Hepatocyte (in vitro differentiated cells): ENCODE data around the gene NOSTRIN. TPM values are rescaled to one million over a fixed set of nuclear protein-coding genes. Genes with fewer than 3 reads are reported as not detected.

Experiments used
- DNase-seq: peaks from one replicate; pipeline ENCODE4 v3.0.0-alpha.2; 2016; ENCODE audit warnings: low spot score
- H2AFZ ChIP-seq: fragments of 200-600 bp; sonication (generic); 2 replicates; pipeline ENCODE4 v1.6.0; 2016; ENCODE audit warnings: antibody characterized with exemption, mild to moderate bottlenecking
- H3K27ac ChIP-seq: fragments of 200-600 bp; sonication (generic); 2 replicates; pipeline ENCODE4 v1.5.1; 2016; ENCODE audit warnings: mild to moderate bottlenecking
- H3K27me3 ChIP-seq: fragments of 200-600 bp; sonication (generic); 2 replicates; pipeline ENCODE4 v1.6.1; 2016
- H3K36me3 ChIP-seq: fragments of 200-600 bp; sonication (generic); replicated peaks from 2 replicates; pipeline ENCODE4 v1.5.1; 2016; ENCODE audit warnings: low read depth; ENCODE audit not compliant: insufficient read depth
- H3K4me1 ChIP-seq: fragments of 200-600 bp; sonication (generic); 2 replicates; pipeline ENCODE4 v1.5.1; 2016; ENCODE audit warnings: mild to moderate bottlenecking, moderate library complexity; ENCODE audit not compliant: insufficient read depth
- H3K4me2 ChIP-seq: fragments of 200-600 bp; sonication (generic); 2 replicates; pipeline ENCODE4 v1.6.0; 2016
- H3K4me3 ChIP-seq: fragments of 200-600 bp; sonication (generic); 2 replicates; pipeline ENCODE4 v1.5.1; 2016; ENCODE audit warnings: mild to moderate bottlenecking
- H3K79me2 ChIP-seq: fragments of 200-600 bp; sonication (generic); 2 replicates; pipeline ENCODE4 v1.6.0; 2017; ENCODE audit warnings: mild to moderate bottlenecking
- H3K9me2 ChIP-seq: fragments of 200-600 bp; sonication (generic); replicated peaks from 2 replicates; pipeline ENCODE4 v1.6.0; 2017; ENCODE audit warnings: mild to moderate bottlenecking; ENCODE audit not compliant: insufficient read depth
- H3K9me3 ChIP-seq: fragments of 200-600 bp; sonication (generic); 2 replicates; pipeline ENCODE4 v1.5.1; 2016; ENCODE audit warnings: low read depth, mild to moderate bottlenecking
- H4K20me1 ChIP-seq: fragments of 200-600 bp; sonication (generic); 2 replicates; pipeline ENCODE4 v1.6.0; 2016; ENCODE audit warnings: mild to moderate bottlenecking; ENCODE audit not compliant: insufficient read depth, poor library complexity, severe bottlenecking
- EZH2 ChIP-seq: fragments of 200-600 bp; sonication (generic); IDR thresholded peaks from 2 replicates; pipeline ENCODE4 v1.6.1; 2016; ENCODE audit warnings: antibody characterized with exemption, mild to moderate bottlenecking, borderline replicate concordance
- EZH2phosphoT487 ChIP-seq: fragments of 200-600 bp; sonication (generic); IDR thresholded peaks from one replicate; pipeline ENCODE4 v1.6.1; 2018; ENCODE audit warnings: antibody characterized with exemption, mild to moderate bottlenecking, low read depth, moderate library complexity; ENCODE audit not compliant: unreplicated experiment, severe bottlenecking
- WGBS: methylation state at CpG from one replicate; pipeline ENCODE4 v1.1.6; 2016; ENCODE audit warnings: low lambda C conversion rate; ENCODE audit errors: missing lambda C conversion rate; 5-methylcytosine and 5-hydroxymethylcytosine counted together
- polyA plus RNA-seq: library from polyadenylated mRNA; unstranded; fragments of >200 nt; fragmentation: Nextera tagmentation; extraction: Ambion mirVana; gene quantifications from 2 replicates; pipeline ENCODE4 v1.2.1, GENCODE V29; 2016
- total RNA-seq: library from RNA; depleted of rRNA; stranded (reverse); fragments of >200 nt; gene quantifications from 2 replicates; pipeline ENCODE4 v1.2.3, GENCODE V29; 2014
- TF ChIP-seq, protein P1 (sequence below): fragments of 200-600 bp; sonication (generic); IDR thresholded peaks from 2 replicates; pipeline ENCODE4 v1.5.1; 2016; ENCODE audit warnings: antibody characterized with exemption, mild to moderate bottlenecking; ENCODE audit not compliant: poor library complexity

Gene NOSTRIN
- total and polyA plus RNA-seq, 2 experiments from 2014 or later, result 10.1 to 10.7 TPM

DNA sequence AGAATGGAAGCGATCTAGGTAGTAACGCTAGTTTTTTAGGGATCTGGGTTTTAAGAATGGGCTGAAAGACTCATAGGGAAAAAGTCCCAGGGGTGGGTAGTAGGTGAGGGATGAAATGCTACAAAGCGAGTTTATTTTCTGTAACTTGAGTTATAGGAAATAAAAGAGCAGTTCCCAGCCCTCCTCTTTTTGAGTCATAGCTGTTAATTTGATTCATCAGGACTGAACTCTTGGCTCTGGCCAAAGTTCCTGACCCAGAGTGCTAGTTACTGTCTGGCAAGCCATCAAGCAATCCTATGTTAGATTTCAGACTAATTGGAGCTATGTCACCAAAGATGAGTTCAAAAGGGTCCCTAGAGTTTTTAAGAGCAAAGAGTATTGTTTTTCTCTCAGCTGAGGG is 17.4 kb upstream of the NOSTRIN start:
- Histone ChIP-seq H2AFZ (no peak overlapping the region), H4K20me1 (no peaks in the 10 kb centered on the region), H3K4me3 (no peak overlapping the region), H3K27ac (no peak overlapping the region), H3K4me2 (no peak overlapping the region), H3K9me2 (no peaks in the 10 kb centered on the region), H3K27me3 (no peaks in the 10 kb centered on the region), H3K9me3 (no peaks in the 10 kb centered on the region), H3K4me1 (no peaks in the 10 kb centered on the region), H3K79me2 (no peaks in the 10 kb centered on the region), H3K36me3 (no peaks in the 10 kb centered on the region)
- 88% methylated on average over 3 of the region's 3 CpGs for WGBS
- TF ChIP-seq EZH2phosphoT487, result no peak
- no peak for TF ChIP-seq EZH2
- TF ChIP-seq, protein P1, sequence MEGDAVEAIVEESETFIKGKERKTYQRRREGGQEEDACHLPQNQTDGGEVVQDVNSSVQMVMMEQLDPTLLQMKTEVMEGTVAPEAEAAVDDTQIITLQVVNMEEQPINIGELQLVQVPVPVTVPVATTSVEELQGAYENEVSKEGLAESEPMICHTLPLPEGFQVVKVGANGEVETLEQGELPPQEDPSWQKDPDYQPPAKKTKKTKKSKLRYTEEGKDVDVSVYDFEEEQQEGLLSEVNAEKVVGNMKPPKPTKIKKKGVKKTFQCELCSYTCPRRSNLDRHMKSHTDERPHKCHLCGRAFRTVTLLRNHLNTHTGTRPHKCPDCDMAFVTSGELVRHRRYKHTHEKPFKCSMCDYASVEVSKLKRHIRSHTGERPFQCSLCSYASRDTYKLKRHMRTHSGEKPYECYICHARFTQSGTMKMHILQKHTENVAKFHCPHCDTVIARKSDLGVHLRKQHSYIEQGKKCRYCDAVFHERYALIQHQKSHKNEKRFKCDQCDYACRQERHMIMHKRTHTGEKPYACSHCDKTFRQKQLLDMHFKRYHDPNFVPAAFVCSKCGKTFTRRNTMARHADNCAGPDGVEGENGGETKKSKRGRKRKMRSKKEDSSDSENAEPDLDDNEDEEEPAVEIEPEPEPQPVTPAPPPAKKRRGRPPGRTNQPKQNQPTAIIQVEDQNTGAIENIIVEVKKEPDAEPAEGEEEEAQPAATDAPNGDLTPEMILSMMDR, result no peak
- DNase-seq, result no peak

DNA sequence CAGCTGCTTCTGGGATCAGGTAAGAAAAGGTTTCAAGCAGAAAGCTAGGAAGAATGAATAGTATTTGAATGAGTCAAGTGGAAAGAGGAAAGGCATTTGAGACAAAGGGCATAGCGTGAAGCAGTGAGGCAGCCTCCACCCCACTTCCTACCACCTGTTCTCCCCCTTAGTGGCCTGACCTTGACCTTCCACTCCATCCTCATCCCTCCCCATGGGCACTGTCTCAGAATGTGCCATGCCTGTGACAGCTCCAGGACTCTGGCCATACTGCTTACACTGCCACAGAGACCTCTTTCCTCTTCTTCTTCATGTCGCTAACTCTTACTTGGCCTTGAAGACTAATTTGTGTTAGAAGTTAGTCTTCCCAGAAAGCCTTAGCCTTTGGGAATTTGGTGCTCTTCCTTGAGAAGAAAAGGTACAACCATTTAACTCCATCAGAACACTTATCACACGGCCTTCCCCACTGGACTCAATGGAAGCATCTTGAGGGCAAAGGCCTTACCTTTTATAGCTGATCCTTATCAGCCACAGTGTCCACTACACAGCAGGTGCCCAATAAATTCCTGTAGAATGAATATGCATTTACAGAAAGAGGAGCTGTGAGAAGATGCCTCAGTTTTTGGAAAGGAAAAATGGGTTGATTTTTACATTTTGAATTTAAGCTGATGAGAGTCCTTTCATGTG is 15.2 kb upstream of the NOSTRIN start:
- TF ChIP-seq EZH2phosphoT487, result no peak
- TF ChIP-seq, protein P1, result no peak
- TF ChIP-seq EZH2, result no peak
- Histone ChIP-seq H4K20me1 (no peaks in the 10 kb centered on the region), H3K9me2 (no peaks in the 10 kb centered on the region), H3K27ac (no peak overlapping the region), H3K9me3 (no peaks in the 10 kb centered on the region), H3K4me3 (no peak overlapping the region), H3K27me3 (no peaks in the 10 kb centered on the region), H2AFZ (no peak overlapping the region), H3K79me2 (no peaks in the 10 kb centered on the region), H3K4me2 (no peak overlapping the region), H3K4me1 (no peaks in the 10 kb centered on the region), H3K36me3 (no peaks in the 10 kb centered on the region)
- 89% methylated on average over 3 of the region's 3 CpGs for WGBS
- DNase-seq, result no peak

DNA sequence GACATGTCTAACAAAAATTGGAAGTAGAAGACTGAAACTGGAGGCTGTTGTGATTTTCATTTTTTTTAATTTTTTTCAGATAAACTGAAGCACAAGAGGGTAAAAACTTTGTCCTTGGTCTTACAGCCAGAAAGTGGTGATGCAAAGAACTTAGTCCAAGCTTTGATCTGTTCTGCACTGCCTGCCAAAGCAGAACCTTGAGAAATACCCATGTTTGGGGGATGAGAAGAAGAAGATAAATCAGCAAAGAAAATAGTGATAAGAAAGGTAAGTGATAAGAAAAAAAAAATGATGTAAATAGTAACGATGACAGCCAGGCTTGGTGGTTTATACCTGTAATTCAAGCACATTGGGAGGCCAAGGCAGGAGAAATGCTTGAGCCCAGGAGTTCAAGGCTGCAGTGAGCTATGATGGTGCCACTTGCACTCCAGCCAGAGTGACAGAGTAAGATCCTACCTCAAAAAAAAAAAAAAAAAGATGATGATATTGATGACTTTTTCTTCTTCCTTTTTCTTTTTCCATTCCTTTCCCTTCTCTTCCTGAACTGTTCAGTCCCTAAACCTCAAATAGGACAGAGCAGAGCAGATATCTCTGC is 14.6 kb upstream of the NOSTRIN start:
- H3K9me3 ChIP-seq, result no peaks in the 10 kb centered on the region
- H3K27ac ChIP-seq, result no peak overlapping the region
- H2AFZ ChIP-seq, result no peak overlapping the region
- H3K36me3 ChIP-seq, result no peaks in the 10 kb centered on the region
- H3K4me1 ChIP-seq, result no peaks in the 10 kb centered on the region
- no peaks in the 10 kb centered on the region for H3K9me2 ChIP-seq
- TF ChIP-seq EZH2phosphoT487 (no peak), EZH2 (no peak)
- TF ChIP-seq, protein P1, result no peak
- H3K79me2 ChIP-seq, result no peaks in the 10 kb centered on the region
- no peak overlapping the region for H3K4me2 ChIP-seq
- H3K27me3 ChIP-seq, result no peaks in the 10 kb centered on the region
- H4K20me1 ChIP-seq, result no peaks in the 10 kb centered on the region
- no peak overlapping the region for H3K4me3 ChIP-seq
- 83% methylated on average over 1 of the region's 1 CpG for WGBS
- DNase-seq, result no peak
